GM21390 (cell line): ENCODE measurements around the gene MYO15A.

Experiments used
- ATAC-seq: cut with Tn5 transposase; IDR thresholded peaks from one replicate; pipeline ENCODE4 v1.9.1; 2021; ENCODE audit not compliant: unreplicated experiment

The MYO15A gene

DNA sequence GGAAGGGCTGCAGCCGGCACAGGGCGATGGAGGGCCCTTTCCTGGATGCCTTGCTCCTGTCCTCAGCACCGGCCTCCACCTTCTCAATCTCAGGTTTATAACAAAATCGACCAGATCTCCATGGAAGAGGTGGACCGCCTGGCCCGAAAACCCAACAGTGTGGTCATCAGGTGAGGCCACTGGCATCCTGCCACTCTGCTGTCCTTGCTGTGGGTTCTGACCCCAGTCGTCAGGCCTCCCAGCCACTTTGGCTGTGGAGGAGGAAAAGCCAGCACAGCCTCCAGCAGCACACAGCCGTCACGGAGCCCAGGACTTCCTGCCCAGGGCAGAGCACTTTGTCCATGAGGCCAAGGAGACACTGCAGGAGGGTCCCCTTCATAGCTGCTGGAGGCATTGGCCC lies 6.7 kb upstream of the MYO15A start:
- no peak for ATAC-seq

DNA sequence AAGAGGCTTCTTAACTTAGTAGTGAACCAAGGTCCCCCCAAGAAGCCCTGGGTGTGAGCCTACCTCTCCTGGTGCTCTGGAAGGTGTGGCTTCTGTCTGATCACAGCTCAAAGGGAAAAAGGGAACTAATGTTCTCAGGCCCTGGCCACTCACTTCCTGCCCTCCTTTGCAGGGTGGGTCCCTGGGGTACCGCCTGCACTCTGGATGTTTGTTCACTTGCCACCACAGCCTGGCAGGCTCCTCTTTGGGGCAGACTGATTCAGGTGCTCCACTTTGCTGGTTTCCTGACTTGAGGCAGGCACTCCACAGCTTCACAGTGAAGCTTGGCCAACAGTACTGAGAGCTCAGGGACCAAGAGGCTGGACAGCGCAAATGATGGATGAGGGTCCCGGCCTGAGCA lies 5.9 kb upstream of the MYO15A start:
- no peak for ATAC-seq

DNA sequence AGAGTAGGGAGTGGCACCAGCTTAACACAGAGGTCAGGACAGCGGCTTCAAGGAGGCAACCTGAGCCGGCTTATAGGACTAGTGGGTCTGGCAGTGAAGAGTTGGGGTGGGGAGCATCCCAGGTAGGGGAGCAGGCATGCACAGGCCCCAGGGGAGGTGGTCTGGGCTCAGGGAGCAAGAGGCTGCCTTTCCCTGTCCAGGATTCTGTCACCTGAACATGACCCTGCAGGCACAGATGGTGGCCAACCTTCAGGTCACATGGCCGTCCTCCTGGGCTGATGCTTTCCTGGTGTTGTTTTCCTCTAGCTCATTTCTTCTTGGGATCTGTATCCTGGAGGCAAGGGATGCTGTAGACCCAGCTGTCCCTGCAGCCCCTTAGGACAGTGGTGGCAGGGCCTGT lies 3.5 kb upstream of the MYO15A start:
- no peak for ATAC-seq

DNA sequence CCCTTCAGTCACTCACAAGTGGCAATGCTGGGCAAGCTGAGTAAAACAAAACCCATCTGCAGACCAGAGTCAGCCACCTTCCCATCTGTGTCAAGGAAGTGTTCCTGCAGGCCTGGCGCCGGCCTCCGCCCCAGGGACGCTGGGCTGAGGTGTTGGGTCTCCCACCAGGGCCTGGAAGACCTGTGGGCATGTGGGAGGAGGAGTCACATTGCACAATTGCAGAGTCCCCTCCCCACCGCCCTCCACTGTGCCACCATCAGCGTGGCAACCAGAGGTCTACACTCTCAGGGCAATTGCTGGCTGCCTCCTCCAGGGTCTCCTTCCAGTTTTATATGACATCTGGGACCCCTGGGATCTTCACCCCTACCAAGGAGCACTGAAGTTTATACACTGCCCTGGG lies 3.0 kb upstream of the MYO15A start:
- no peak for ATAC-seq

DNA sequence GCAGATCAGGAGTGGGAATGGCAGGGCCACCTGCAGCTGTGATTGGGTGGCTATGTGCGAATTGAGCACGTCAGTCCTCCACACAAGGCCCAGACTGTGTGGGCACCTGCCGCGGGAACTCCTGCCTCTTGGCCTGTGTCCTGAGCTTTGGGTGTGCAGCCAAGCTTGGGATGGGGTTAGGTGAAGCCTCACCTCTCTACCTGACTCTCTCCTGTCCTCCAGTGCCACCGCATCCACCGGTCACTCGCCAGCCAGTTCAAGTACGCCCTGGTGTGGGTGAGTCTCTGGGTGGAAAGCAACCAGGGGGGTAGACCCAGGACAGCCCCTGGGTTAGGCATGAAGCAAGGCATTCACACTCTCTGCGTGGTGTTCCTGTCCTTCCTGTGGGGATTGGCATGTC lies 2.3 kb upstream of the MYO15A start:
- ATAC-seq: no peak

DNA sequence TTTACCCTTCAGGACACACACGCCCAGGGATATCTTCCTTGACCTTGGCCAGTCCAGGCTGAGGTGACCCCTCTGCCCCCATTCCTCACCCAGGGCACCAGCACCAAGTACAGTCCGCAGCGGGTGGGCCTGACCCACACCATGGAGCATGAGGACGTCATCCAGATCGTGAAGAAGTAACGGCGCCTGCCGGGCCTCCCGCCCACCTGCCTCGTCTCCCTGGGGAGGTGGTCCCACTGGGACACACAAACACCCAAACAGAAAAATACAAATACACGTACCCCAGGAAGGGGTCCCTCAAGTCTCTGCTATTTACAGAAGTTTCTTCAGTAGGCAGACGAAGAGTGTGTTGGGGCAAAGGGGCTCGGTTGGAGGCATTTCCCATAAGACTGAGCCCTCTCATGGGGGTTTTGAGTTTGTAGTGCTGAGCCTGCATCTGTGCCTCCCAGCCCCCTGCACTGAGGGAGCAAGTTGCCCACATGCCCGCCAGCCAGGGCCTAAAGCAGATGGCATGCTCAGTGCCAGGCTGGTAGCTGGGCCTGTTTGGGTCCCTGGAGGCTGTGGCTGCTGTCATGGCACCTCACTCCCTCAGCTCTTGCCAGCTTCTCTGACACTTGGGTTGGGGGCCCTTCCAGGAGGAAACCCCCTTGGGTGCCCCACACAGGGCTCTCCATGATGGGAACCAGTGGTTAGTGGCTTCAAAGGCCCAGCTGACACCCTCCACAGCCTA lies 1.3 kb upstream of the MYO15A start:
- ATAC-seq: no peak

DNA sequence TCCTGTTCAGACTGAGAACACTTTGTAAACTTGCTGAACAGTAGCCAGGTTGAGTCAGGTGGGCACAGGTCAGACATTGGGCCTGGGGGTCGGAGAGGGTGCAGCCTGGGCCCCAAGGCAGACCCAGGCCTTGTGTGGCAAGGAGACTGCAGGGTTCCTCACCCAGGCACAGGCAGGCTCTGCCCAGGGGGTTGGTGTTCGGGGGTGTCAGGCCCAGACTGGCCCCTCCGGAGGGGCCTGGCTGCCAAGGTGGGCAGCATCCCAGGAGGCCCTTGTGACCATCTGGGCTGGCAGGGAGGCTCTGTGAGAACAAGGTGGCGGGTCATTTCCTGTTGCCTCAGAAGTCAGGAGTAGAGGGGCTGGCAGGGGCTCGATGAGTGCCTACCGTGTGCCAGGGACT lies 585 bp upstream of the MYO15A start:
- no peak for ATAC-seq

DNA sequence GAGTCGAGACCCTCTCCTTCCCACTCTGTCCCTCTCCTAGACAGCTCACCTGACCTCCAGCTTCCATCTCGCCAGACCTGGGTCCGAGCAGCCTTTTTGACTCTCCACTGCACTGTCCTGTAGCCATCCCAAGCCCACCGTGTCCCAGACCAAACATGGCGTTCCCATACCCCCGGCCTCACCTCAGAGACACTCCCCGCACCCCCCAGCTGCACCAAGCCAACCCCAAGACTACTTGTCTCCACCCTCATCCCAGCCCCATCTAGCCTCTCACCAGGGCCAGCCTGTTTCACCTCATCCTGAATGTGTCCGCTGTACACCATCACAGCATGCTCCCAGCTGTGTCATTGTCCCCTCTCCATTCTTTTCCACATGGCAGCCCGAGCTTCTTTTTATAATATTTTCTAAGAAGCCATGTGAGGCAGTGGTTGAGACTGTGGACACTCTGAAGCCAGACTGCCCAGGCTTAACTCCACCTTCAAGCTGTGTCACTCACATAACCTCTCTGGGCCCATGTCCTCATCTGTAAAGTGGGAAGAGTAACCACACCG lies 1.5 kb downstream of the MYO15A start:
- no peak for ATAC-seq

DNA sequence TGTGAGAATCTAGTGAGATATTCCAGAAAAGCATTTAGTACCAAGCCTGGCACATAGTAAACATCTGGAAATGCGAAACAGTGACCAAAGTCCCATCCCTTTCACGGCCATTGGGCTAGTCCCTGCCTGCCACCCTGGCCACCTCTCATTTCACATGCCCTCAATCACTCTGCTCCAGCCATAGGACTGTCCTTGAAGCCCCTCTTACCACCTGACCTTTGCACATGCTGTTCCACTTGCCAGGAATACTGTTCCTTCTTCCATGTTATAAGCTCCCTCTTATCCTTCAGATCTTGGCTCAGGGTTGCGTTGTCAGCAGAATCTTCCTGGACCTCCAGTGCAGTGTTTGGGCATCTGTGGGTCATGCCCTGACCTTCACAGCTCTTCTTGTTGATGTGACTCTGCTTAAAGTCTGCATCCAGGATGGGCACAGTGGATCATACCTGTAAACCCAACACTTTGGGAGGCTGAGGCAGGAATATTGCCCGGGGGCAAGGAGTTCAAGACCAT lies 2.1 kb downstream of the MYO15A start:
- ATAC-seq: no peak

DNA sequence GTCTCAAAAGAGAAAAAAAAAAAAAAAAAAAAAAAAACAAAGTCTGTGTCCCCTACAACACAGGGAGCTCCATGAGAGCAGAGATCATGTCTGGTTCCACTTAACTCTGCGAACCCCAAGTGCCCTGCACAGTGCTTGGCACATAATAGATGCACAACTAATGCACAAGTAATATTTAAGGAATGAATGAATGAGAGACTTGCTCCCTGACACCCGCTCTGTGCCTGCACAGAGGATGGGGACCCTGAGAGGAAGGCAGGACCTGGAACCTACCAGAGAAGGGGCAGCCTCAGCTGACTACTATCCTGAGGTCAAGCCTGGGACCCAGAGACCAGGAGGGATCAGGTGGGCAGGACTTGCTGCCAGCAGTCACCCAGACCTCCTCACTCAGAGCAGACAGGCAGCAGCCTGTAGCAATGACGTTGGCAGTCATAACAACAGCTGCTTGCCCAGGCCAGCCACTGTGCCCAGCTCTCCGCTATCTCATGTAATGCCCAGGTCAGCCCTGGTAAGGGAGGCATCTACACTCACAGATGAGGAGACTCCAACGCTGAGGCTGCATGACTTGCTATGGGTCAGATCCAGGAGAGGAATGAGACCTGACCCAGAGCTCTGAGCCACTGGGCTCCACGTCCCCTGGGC lies 2.9 kb downstream of the MYO15A start:
- no peak for ATAC-seq

DNA sequence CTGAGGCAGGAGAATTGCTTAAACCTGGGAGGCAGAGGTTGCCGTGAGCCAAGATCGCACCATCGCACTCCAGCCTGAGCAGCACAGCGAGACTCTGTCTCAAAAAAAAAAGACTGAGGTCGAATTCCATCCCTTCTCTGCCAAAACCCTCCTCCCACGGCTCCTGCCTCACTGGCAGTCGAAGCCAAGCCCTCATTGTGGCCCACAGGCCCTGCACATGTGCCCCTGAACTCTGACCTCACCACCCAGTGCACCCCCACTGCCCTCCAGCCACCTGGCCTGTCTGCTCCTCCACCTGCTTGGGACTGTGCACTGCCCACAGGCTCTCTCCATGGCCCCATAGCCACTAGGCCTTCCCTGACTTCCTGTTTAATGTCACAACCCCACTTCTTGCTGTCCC lies 7.0 kb downstream of the MYO15A start:
- ATAC-seq: no peak

DNA sequence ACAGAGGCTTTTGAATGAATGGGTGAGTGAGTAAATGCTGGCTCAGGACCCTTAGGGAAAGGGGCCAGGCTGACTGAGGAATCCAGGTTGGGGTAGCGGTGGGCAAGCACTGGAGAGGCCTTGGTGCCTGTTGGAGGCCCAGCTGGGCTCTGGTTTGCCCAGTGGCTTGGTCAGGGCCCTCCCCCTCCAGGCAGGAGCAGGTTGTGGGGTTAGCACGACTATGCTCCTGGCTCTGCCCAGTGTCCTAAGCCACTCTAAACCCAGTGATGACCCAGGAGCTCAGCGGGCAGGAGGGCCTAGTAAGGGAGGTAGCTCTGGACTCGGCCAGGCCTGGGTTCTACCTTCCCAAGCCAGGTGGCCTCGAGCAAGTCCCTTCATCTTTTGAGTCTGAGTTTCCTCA lies 7.5 kb downstream of the MYO15A start:
- ATAC-seq: no peak

DNA sequence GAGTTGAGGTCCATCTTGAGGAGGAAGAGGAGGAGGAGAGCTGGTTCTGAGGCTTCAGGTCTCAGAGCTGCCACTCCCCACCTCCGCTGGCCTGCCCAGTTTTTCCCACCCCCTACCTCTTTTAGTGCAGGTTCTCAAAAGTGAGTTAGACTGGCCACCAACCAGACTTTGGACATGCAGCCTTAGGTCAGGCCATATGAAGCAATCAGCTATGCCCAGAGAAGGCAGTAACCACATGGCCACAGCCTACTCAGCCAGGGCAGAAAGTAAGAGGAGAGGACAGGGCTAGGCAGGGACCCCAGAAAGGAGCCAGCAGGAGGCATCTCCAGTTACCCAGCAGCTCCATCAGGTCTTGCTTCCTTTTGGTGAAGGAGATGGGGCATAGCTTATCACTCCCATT lies 9.0 kb downstream of the MYO15A start:
- ATAC-seq: no peak

DNA sequence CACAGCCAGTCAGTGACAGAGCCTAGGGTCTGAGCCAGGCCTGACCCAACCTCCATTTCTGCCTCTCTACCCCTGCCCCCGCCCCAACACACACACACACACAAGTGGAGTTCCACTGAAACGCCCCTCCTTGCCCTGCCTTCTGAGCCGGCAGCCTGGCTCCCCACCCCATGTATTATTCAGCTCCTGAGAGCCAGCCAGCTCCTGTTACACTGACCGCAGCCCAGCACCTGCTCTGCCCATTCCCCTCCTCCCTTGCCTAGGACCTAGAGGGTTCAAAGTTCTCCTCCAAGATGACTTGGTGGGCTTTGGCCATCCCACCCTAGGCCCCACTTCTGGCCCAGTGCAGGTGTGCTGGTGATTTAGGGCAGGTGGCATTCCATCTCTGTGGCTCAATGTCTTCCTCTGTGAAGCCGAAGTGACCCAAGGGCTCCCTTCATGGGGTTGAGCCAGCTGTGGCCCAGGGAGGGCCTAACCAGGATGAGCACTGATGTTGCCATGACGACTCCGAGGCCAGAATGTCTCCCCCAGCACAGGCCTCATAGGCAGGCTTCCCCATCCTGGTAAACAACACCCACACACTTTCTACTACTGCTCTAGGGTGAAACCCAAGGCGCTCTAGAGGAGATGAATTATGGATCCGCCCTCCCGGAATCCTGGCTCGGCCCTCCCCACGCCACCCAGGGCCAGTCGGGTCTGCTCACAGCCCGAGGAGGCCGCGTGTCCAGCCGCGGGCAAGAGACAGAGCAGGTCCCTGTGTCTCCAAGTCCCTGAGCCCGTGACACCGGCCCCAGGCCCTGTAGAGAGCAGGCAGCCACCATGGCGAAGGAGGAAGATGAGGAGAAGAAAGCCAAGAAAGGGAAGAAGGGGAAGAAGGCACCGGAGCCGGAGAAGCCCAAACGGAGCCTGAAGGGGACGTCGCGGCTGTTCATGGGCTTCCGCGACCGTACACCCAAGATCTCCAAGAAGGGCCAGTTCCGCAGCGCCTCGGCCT lies 9.7 kb downstream of the MYO15A start:
- ATAC-seq: no peak

DNA sequence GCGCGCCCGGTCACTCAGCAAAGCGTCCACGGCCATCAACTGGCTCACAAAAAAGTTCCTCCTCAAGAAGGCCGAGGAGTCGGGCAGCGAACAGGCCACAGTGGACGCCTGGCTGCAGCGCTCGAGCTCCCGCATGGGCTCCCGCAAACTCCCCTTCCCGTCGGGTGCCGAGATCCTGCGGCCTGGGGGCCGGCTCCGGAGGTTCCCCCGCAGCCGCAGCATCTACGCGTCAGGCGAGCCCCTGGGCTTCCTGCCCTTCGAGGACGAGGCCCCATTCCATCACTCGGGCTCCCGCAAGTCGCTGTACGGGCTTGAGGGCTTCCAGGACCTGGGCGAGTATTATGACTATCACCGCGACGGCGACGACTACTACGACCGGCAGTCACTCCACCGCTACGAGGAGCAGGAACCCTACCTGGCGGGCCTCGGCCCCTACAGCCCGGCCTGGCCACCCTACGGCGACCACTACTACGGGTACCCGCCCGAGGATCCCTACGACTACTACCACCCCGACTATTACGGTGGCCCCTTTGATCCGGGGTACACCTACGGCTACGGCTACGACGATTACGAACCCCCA lies 10.7 kb downstream of the MYO15A start:
- ATAC-seq: no peak

DNA sequence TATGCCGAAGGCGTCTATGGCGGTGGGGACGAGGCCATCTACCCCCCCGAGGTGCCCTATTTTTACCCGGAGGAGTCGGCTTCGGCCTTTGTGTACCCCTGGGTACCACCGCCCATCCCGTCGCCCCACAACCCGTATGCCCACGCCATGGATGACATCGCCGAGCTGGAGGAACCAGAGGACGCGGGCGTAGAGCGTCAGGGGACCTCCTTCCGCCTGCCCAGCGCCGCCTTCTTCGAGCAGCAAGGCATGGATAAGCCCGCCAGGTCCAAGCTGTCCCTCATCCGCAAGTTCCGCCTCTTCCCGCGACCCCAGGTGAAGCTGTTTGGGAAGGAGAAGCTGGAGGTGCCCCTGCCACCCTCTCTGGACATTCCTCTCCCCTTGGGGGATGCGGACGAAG lies 11.4 kb downstream of the MYO15A start:
- ATAC-seq: no peak

DNA sequence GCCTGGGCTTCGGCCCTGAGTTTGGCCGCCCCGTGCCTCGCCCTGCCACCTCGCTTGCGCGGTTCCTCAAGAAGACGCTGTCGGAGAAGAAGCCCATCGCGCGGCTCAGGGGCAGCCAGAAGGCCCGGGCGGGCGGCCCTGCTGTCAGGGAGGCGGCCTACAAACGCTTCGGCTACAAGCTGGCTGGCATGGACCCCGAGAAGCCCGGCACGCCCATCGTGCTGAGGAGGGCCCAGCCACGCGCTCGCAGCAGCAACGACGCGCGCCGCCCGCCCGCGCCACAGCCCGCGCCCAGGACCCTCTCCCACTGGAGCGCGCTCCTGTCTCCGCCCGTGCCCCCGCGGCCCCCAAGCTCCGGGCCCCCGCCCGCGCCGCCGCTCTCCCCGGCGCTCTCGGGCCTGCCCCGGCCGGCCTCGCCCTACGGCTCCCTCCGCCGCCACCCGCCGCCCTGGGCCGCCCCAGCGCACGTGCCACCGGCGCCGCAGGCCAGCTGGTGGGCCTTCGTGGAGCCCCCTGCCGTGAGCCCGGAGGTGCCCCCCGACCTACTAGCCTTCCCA lies 12.0 kb downstream of the MYO15A start:
- no peak for ATAC-seq

DNA sequence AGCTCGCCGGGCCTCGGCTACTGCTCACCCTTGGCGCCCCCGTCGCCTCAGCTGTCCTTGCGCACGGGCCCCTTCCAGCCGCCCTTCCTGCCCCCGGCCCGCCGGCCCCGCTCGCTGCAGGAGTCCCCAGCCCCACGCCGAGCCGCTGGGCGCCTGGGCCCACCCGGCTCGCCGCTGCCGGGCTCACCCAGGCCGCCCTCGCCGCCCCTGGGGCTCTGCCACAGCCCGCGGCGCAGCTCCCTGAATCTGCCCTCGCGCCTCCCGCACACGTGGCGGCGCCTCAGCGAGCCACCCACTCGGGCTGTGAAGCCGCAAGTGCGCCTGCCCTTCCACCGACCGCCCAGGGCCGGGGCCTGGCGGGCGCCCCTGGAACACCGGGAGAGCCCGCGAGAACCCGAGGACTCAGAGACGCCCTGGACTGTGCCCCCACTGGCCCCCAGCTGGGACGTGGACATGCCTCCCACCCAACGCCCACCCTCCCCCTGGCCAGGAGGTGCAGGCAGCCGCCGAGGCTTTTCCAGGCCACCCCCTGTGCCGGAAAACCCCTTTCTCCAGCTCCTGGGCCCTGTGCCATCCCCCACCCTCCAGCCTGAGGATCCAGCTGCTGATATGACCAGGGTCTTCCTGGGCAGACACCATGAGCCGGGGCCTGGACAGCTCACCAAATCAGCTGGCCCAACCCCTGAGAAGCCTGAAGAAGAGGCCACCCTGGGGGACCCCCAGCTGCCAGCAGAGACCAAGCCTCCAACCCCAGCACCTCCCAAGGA lies 12.8 kb downstream of the MYO15A start:
- no peak for ATAC-seq

DNA sequence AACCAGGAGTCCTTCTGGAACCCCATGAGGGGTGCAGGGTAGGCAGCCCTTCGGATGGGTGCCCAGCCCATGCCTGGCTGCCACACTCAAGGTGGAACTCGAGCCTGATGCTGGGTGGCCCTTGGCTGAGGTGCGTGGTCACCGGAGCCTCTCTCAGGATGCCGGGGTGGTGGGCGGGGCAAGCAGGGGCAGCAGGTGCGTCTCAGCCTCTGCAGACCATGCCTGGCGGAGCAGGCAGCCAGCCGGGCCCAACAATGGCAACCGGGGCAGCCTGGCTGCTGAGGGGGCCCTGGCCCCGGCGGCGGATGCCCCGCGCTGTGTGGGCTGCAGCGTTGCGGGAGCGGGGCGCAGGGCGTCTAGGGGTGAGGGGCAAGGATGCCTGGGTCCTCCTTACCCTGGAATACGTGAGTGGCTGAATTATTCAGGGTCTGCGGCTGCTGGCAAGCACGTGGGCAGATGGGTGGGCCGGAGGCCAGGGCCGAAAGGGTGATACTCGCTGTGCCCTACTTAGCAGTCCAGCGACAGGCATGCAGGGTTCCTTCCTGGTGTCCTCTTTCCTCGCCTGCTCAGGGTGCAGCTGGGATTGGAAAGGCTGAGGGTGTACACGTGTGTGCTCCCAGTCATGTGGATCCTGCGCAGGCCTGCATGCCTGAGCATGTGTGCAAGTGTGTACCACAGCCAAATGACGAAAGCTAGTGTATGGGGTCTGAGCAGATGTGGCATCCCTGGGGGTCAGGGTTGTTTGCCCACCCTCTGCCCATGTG lies 14.6 kb downstream of the MYO15A start:
- no peak for ATAC-seq
